ENCODE results near the gene B2M. TPM values are rescaled to one million over a fixed set of nuclear protein-coding genes. Genes with fewer than 3 reads are reported as not detected.

The B2M gene
- total and polyA plus RNA-seq, 2 donors (not counting 1 experiment from before 2014, with no cell fraction given): 3,981 to 17,989 TPM

DNA sequence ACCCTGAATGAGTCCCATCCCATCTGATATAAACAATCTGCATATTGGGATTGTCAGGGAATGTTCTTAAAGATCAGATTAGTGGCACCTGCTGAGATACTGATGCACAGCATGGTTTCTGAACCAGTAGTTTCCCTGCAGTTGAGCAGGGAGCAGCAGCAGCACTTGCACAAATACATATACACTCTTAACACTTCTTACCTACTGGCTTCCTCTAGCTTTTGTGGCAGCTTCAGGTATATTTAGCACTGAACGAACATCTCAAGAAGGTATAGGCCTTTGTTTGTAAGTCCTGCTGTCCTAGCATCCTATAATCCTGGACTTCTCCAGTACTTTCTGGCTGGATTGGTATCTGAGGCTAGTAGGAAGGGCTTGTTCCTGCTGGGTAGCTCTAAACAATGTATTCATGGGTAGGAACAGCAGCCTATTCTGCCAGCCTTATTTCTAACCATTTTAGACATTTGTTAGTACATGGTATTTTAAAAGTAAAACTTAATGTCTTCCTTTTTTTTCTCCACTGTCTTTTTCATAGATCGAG lies 4.5 kb downstream of the B2M start:
- H3K4me1 Mint-ChIP-seq: peaks cover 66% of the 10 kb centered on the region
- ChIA-PET POLR2A (interaction anchor here (14.3 to 34.6 kb wide), 2 partner anchors 13 to 48 kb away, joined by 759 to 819 read pairs; partner anchors contain the start of genes SPG11 and TRIM69), CTCF (interaction anchor here (0.6 to 15.6 kb wide), 3 partner anchors 17 to 78 kb away, joined by 4 to 529 read pairs (median 353); partner anchors contain the start of genes SPG11 and TRIM69)
- Histone ChIP-seq H3K4me3 (ENCODE audit: control extremely low read depth in 1 of 5, extremely low read depth in 1 of 5, insufficient read depth in 1 of 5, low read depth in 2 of 5, low read length in 4 of 5) (peak overlapping the region in 2 of 5 experiments; percentile 100), H3K9me3 (ENCODE audit: control extremely low read depth in 1 of 3, control insufficient read depth in 2 of 3, insufficient read depth in 1 of 3, low read length in 2 of 3) (no peaks in the 10 kb centered on the region), H3K9ac (ENCODE audit: low read length) (peak overlapping the region; percentile 99), H2AFZ (ENCODE audit: insufficient read depth, low read depth, low read length, poor library complexity, severe bottlenecking) (no peak overlapping the region), H3K4me2 (replicated peaks; ENCODE audit: low read depth, low read length, poor library complexity, severe bottlenecking) (peak overlapping the region; percentile 76), H3K36me3 (replicated peaks in 1 of 2; ENCODE audit: control extremely low read depth in 1 of 2, control insufficient read depth in 1 of 2, extremely low read depth in 1 of 2, insufficient read depth in 2 of 2, low read length in 1 of 2) (peaks cover 10 to 79% of the 10 kb centered on the region in 2 experiments), H3K79me2 (ENCODE audit: control insufficient read depth, insufficient read depth, low read length) (peaks cover 80% of the 10 kb centered on the region), H3K27me3 (replicated peaks in 1 of 4; ENCODE audit: control extremely low read depth in 1 of 4, control insufficient read depth in 3 of 4, insufficient read depth in 4 of 4, low read length in 3 of 4) (no peaks in the 10 kb centered on the region), H3K4me1 (ENCODE audit: control insufficient read depth in 2 of 2, insufficient read depth in 2 of 2, low read length in 2 of 2) (peaks cover 65 to 67% of the 10 kb centered on the region in 2 donors), H4K20me1 (ENCODE audit: control insufficient read depth, insufficient read depth, low read length, poor library complexity, severe bottlenecking) (peaks cover 85% of the 10 kb centered on the region), H3K27ac (ENCODE audit: low read length in 2 of 2) (peak overlapping the region in 1 of 2 donors; percentile 99)
- H3K4me3 Mint-ChIP-seq: peak overlapping the region; percentile 89
- H3K27ac Mint-ChIP-seq: peak overlapping the region; percentile 73
- ATAC-seq (ENCODE audit: low read depth) (no peak), DNase-seq (no peak)
- intact Hi-C loops (cut with micrococcal nuclease): no loop called here
- WGBS (ENCODE audit: insufficient coverage): no CpG with 5 or more reads among the region's 2 CpGs
- no peaks in the 10 kb centered on the region for H3K27me3 Mint-ChIP-seq
- H3K9me3 Mint-ChIP-seq (ENCODE audit: insufficient read depth): no peaks in the 10 kb centered on the region
- TF ChIP-seq, protein P1, sequence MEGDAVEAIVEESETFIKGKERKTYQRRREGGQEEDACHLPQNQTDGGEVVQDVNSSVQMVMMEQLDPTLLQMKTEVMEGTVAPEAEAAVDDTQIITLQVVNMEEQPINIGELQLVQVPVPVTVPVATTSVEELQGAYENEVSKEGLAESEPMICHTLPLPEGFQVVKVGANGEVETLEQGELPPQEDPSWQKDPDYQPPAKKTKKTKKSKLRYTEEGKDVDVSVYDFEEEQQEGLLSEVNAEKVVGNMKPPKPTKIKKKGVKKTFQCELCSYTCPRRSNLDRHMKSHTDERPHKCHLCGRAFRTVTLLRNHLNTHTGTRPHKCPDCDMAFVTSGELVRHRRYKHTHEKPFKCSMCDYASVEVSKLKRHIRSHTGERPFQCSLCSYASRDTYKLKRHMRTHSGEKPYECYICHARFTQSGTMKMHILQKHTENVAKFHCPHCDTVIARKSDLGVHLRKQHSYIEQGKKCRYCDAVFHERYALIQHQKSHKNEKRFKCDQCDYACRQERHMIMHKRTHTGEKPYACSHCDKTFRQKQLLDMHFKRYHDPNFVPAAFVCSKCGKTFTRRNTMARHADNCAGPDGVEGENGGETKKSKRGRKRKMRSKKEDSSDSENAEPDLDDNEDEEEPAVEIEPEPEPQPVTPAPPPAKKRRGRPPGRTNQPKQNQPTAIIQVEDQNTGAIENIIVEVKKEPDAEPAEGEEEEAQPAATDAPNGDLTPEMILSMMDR (IDR thresholded peaks at IDR 0.05): no peak
- TF ChIP-seq EZH2 (IDR thresholded peaks at IDR 0.05; ENCODE audit: borderline replicate concordance, insufficient read depth, low read depth, low read length, poor library complexity, severe bottlenecking): no peak

DNA sequence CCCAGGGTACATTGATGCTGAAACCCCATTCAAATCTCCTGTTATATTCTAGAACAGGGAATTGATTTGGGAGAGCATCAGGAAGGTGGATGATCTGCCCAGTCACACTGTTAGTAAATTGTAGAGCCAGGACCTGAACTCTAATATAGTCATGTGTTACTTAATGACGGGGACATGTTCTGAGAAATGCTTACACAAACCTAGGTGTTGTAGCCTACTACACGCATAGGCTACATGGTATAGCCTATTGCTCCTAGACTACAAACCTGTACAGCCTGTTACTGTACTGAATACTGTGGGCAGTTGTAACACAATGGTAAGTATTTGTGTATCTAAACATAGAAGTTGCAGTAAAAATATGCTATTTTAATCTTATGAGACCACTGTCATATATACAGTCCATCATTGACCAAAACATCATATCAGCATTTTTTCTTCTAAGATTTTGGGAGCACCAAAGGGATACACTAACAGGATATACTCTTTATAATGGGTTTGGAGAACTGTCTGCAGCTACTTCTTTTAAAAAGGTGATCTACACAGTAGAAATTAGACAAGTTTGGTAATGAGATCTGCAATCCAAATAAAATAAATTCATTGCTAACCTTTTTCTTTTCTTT lies 5.8 kb downstream of the B2M start:
- Histone ChIP-seq H3K79me2 (ENCODE audit: control insufficient read depth, insufficient read depth, low read length) (peaks cover 77% of the 10 kb centered on the region), H3K36me3 (replicated peaks in 1 of 2; ENCODE audit: control extremely low read depth in 1 of 2, control insufficient read depth in 1 of 2, extremely low read depth in 1 of 2, insufficient read depth in 2 of 2, low read length in 1 of 2) (peaks cover 10 to 75% of the 10 kb centered on the region in 2 experiments), H3K9me3 (ENCODE audit: control extremely low read depth in 1 of 3, control insufficient read depth in 2 of 3, insufficient read depth in 1 of 3, low read length in 2 of 3) (no peaks in the 10 kb centered on the region), H4K20me1 (ENCODE audit: control insufficient read depth, insufficient read depth, low read length, poor library complexity, severe bottlenecking) (peaks cover 78% of the 10 kb centered on the region), H3K27ac (ENCODE audit: low read length in 2 of 2) (peak overlapping the region in 1 of 2 donors; percentile 99), H3K9ac (ENCODE audit: low read length) (no peak overlapping the region), H3K4me3 (ENCODE audit: control extremely low read depth in 1 of 5, extremely low read depth in 1 of 5, insufficient read depth in 1 of 5, low read depth in 2 of 5, low read length in 4 of 5) (no peak overlapping the region), H2AFZ (ENCODE audit: insufficient read depth, low read depth, low read length, poor library complexity, severe bottlenecking) (no peak overlapping the region), H3K4me1 (ENCODE audit: control insufficient read depth in 2 of 2, insufficient read depth in 2 of 2, low read length in 2 of 2) (peaks cover 77 to 79% of the 10 kb centered on the region in 2 donors), H3K4me2 (replicated peaks; ENCODE audit: low read depth, low read length, poor library complexity, severe bottlenecking) (peak overlapping the region; percentile 76), H3K27me3 (replicated peaks in 1 of 4; ENCODE audit: control extremely low read depth in 1 of 4, control insufficient read depth in 3 of 4, insufficient read depth in 4 of 4, low read length in 3 of 4) (no peaks in the 10 kb centered on the region)
- WGBS (ENCODE audit: insufficient coverage): no CpG with 5 or more reads among the region's 2 CpGs
- ChIA-PET CTCF (interaction anchor here (10.4 to 15.6 kb wide), 2 partner anchors 15 to 51 kb away, joined by 353 to 529 read pairs; partner anchors contain the start of genes SPG11 and TRIM69), POLR2A (interaction anchor here (0.6 to 34.6 kb wide), 3 partner anchors 12 to 125 kb away, joined by 6 to 819 read pairs (median 759); partner anchors contain the start of genes SPG11 and TRIM69)
- no peaks in the 10 kb centered on the region for H3K9me3 Mint-ChIP-seq (ENCODE audit: insufficient read depth)
- H3K27ac Mint-ChIP-seq: peak overlapping the region; percentile 27
- intact Hi-C loops (cut with micrococcal nuclease): no loop called here
- no peaks in the 10 kb centered on the region for H3K27me3 Mint-ChIP-seq
- DNase-seq: no peak
- peaks cover 77% of the 10 kb centered on the region for H3K4me1 Mint-ChIP-seq
- TF ChIP-seq EZH2 (IDR thresholded peaks at IDR 0.05; ENCODE audit: borderline replicate concordance, insufficient read depth, low read depth, low read length, poor library complexity, severe bottlenecking): no peak
- TF ChIP-seq, protein P1 (IDR thresholded peaks at IDR 0.05): no peak
- H3K4me3 Mint-ChIP-seq: peak overlapping the region; percentile 51
- ATAC-seq (ENCODE audit: low read depth): no peak
